PC-3 (cell line): ENCODE data around the gene MCL1. TPM values are rescaled to one million over a fixed set of nuclear protein-coding genes. Genes with fewer than 3 reads are reported as not detected.

ENCODE experiments used
- ATAC-seq: fragments of 200-7000 bp; cut with Tn5 transposase; 2 replicates; pipeline ENCODE4 v1.9.1; 2020; ENCODE audit warnings: mild to moderate bottlenecking, moderate library complexity
- BruUV-seq: library from RNA; stranded (reverse); fragments of 400-500 nt; replicated peaks from 2 replicates; lab custom pipeline; 2021; lab: Mats Ljungman, UMichigan
- CTCF ChIA-PET: fragments of 300-600 bp; sonication (Branson Sonifier 250); formaldehyde crosslinking; loops from one replicate; lab custom pipeline; 2022; ENCODE audit warnings: antibody characterized with exemption; lab: Charles Lee
- POLR2A ChIA-PET: fragments of 300-600 bp; sonication (Branson Sonifier 250); formaldehyde crosslinking; loops from one replicate; lab custom pipeline; 2022; ENCODE audit warnings: antibody characterized with exemption; ENCODE audit not compliant: unreplicated experiment; lab: Charles Lee
- DNase-seq: peaks from one replicate; pipeline ENCODE4 v3.0.0-alpha.2; 2015
- H2AFZ ChIP-seq: fragments of 300-600 bp; sonication (generic); 2 replicates; pipeline ENCODE4 v1.6.0; 2016; ENCODE audit warnings: antibody characterized with exemption, low read length
- H3F3A ChIP-seq: fragments of 300-600 bp; sonication (generic); one replicate; pipeline ENCODE4 v1.6.0; 2017; ENCODE audit warnings: antibody characterized with exemption, low read length, control low read depth, mild to moderate bottlenecking; ENCODE audit not compliant: unreplicated experiment
- H3K27ac ChIP-seq: fragments of 300-600 bp; sonication (generic); 2 replicates; pipeline ENCODE4 v1.5.1; 2016; ENCODE audit warnings: mild to moderate bottlenecking, low read length
- H3K27me3 ChIP-seq: fragments of 300-600 bp; sonication (generic); 2 replicates; pipeline ENCODE4 v1.6.1; 2016; ENCODE audit warnings: low read length, mixed read lengths
- H3K36me3 ChIP-seq: fragments of 300-600 bp; sonication (generic); 2 replicates; pipeline ENCODE4 v1.6.1; 2016; ENCODE audit warnings: low read depth, mixed run types, low read length, mixed read lengths
- H3K4me1 ChIP-seq: fragments of 300-600 bp; sonication (generic); 2 replicates; pipeline ENCODE4 v1.5.1; 2016; ENCODE audit warnings: low read length; ENCODE audit not compliant: insufficient read depth
- H3K4me2 ChIP-seq: fragments of 300-600 bp; sonication (generic); 2 replicates; pipeline ENCODE4 v1.6.0; 2016; ENCODE audit warnings: low read length
- H3K4me3 ChIP-seq: fragments of 300-600 bp; sonication (generic); 2 replicates; pipeline ENCODE4 v1.5.1; 2016; ENCODE audit warnings: mild to moderate bottlenecking, low read length, mixed read lengths
- H3K79me2 ChIP-seq: fragments of 300-600 bp; sonication (generic); 2 replicates; pipeline ENCODE4 v1.6.1; 2017; ENCODE audit warnings: low read length, mixed read lengths
- H3K9ac ChIP-seq: fragments of 300-600 bp; sonication (generic); 2 replicates; pipeline ENCODE4 v1.6.0; 2016; ENCODE audit warnings: mild to moderate bottlenecking, low read length
- H3K9me2 ChIP-seq: fragments of 300-600 bp; sonication (generic); replicated peaks from 2 replicates; pipeline ENCODE4 v1.6.1; 2016; ENCODE audit warnings: mixed run types, low read length, mixed read lengths
- H3K9me3 ChIP-seq: fragments of 300-600 bp; sonication (generic); 2 replicates; pipeline ENCODE4 v1.6.1; 2016; ENCODE audit warnings: low read length, mixed read lengths
- H4K20me1 ChIP-seq: fragments of 300-600 bp; sonication (generic); 2 replicates; pipeline ENCODE4 v1.6.1; 2016; ENCODE audit warnings: low read length, mixed read lengths
- CTCF ChIP-seq: fragments of 300-600 bp; sonication (generic); conservative IDR thresholded peaks from 2 replicates; pipeline ENCODE4 v1.5.1; 2017; ENCODE audit warnings: antibody characterized with exemption, low read depth, mild to moderate bottlenecking, low read length
- EZH2 ChIP-seq: fragments of 300-600 bp; sonication (generic); IDR thresholded peaks from one replicate; pipeline ENCODE4 v1.6.1; 2017; ENCODE audit warnings: antibody characterized with exemption, mild to moderate bottlenecking, low read length; ENCODE audit not compliant: unreplicated experiment
- EZH2phosphoT487 ChIP-seq: fragments of 300-600 bp; sonication (generic); IDR thresholded peaks from 2 replicates; pipeline ENCODE4 v1.6.1; 2018; ENCODE audit warnings: mild to moderate bottlenecking, antibody characterized with exemption, low read length, borderline replicate concordance
- intact Hi-C: fragments of 100-400 bp; cut with micrococcal nuclease; formaldehyde crosslinking; loops from 2 replicates; pipeline ENCODE4 v1.9.0; 2023
- total RNA-seq: library from RNA; depleted of rRNA; stranded (reverse); fragments of >200 nt; gene quantifications from 2 replicates; pipeline ENCODE4 v1.2.3, GENCODE V29; 2014

MCL1 gene
- total RNA-seq, 1 experiment from 2014 or later = 285 TPM

- Histone ChIP-seq H4K20me1 (no peaks in the 10 kb centered on the region), H3K4me2 (no peak overlapping the region), H3K27ac (no peak overlapping the region), H3K9me2 (no peaks in the 10 kb centered on the region), H3K4me1 (peaks cover 34% of the 10 kb centered on the region), H2AFZ (no peak overlapping the region), H3F3A (peaks cover 3% of the 10 kb centered on the region), H3K9me3 (no peaks in the 10 kb centered on the region), H3K79me2 (0 out of 2 replicates have a peak, but pooled peaks cover 6% of the 10 kb centered on the region), H3K36me3 (no peaks in the 10 kb centered on the region), H3K9ac (no peak overlapping the region), H3K27me3 (no peaks in the 10 kb centered on the region), H3K4me3 (no peak overlapping the region)
- DNase-seq = no peak
- intact Hi-C loops = no loop called here
- no peak for ATAC-seq
- TF ChIP-seq EZH2 = no peak
- TF ChIP-seq CTCF = no peak
- TF ChIP-seq EZH2phosphoT487 = no peak
- POLR2A ChIA-PET = interaction anchor here (0.5 to 0.6 kb wide), 2 partner anchors 265 to 296 kb away, joined by 3 to 5 read pairs; no protein-coding TSS in a partner anchor
- CTCF ChIA-PET = no interaction called here
- BruUV-seq = no TSS peak
Measured at GRCh38 chr1:150558761-150559655, 20.4 kb downstream of the MCL1 start.

GRCh38 chr1:150558303-150558704, 21.1 kb downstream of the MCL1 start:
- Histone ChIP-seq H3K4me1 (peaks cover 27% of the 10 kb centered on the region), H3K4me2 (no peak overlapping the region), H4K20me1 (no peaks in the 10 kb centered on the region), H3K27me3 (no peaks in the 10 kb centered on the region), H3K9me3 (no peaks in the 10 kb centered on the region), H3K36me3 (no peaks in the 10 kb centered on the region), H3K27ac (no peak overlapping the region), H3K4me3 (no peak overlapping the region), H3F3A (no peaks in the 10 kb centered on the region), H3K9ac (no peak overlapping the region), H3K9me2 (no peaks in the 10 kb centered on the region), H3K79me2 (0 out of 2 replicates have a peak, but pooled peaks cover 6% of the 10 kb centered on the region), H2AFZ (no peak overlapping the region)
- ATAC-seq = no peak
- DNase-seq = no peak
- intact Hi-C loops = no loop called here
- ChIA-PET POLR2A (interaction anchor here (0.5 to 0.6 kb wide), 2 partner anchors 266 to 297 kb away, joined by 3 to 5 read pairs; no protein-coding TSS in a partner anchor), CTCF (no interaction called here)
- BruUV-seq = no TSS peak
- TF ChIP-seq EZH2phosphoT487 (no peak), CTCF (no peak), EZH2 (no peak)

- no peak for ATAC-seq
- Histone ChIP-seq H3K27ac (no peak overlapping the region), H4K20me1 (no peaks in the 10 kb centered on the region), H3K9ac (no peak overlapping the region), H3K79me2 (0 out of 2 replicates have a peak, but pooled peaks cover 6% of the 10 kb centered on the region), H3K4me2 (no peak overlapping the region), H3F3A (no peaks in the 10 kb centered on the region), H3K9me2 (no peaks in the 10 kb centered on the region), H3K4me3 (no peak overlapping the region), H2AFZ (no peak overlapping the region), H3K27me3 (no peaks in the 10 kb centered on the region), H3K4me1 (peaks cover 27% of the 10 kb centered on the region), H3K36me3 (no peaks in the 10 kb centered on the region), H3K9me3 (no peaks in the 10 kb centered on the region)
- TF ChIP-seq EZH2 (no peak), EZH2phosphoT487 (no peak), CTCF (no peak)
- intact Hi-C loops = no loop called here
- ChIA-PET CTCF (no interaction called here), POLR2A (no interaction called here)
- BruUV-seq = no TSS peak
- DNase-seq = no peak
Measured at GRCh38 chr1:150557813-150558212, 21.6 kb downstream of the MCL1 start.
